GM12878 (cell line): ENCODE measurements around the gene POMC. TPM values are rescaled to one million over a fixed set of nuclear protein-coding genes. Genes with fewer than 3 reads are reported as not detected.

Source experiments
- ATAC-seq: fragments of 200-7000 bp; cut with Tn5 transposase; 3 replicates; pipeline ENCODE4 v1.9.1; 2020; ENCODE audit warnings: mild to moderate bottlenecking, moderate library complexity
- BruUV-seq: library from RNA; stranded (reverse); fragments of 400-500 nt; replicated peaks from 2 replicates; lab custom pipeline; 2021; lab: Mats Ljungman, UMichigan
- CTCF ChIA-PET: fragments of 300-600 bp; sonication (Branson Sonifier 250); formaldehyde crosslinking; extraction: SDS; loops from one replicate; lab custom pipeline; 2021; ENCODE audit warnings: inconsistent platforms; lab: Yijun Ruan, JAX
- POLR2A ChIA-PET: fragments of 350-600 bp; formaldehyde crosslinking; extraction: SDS; loops from one replicate; lab custom pipeline; 2021; ENCODE audit warnings: inconsistent platforms; lab: Charles Lee
- RAD21 ChIA-PET: fragments of 300-600 bp; sonication (Branson Sonifier 250); formaldehyde crosslinking; loops from one replicate; lab custom pipeline; 2023; ENCODE audit warnings: antibody characterized with exemption; ENCODE audit not compliant: unreplicated experiment; lab: Charles Lee
- SMC1A ChIA-PET: fragments of 300-600 bp; sonication (Branson Sonifier 250); formaldehyde crosslinking; loops from one replicate; lab custom pipeline; 2023; ENCODE audit not compliant: unreplicated experiment, uncharacterized antibody; lab: Charles Lee
- DNase-seq: peaks from one replicate; pipeline ENCODE4 v3.0.0-alpha.2; 2011; ENCODE audit warnings: low read depth, low spot score
- FAIRE-seq: peaks from 3 replicates; lab custom pipeline; 2011; peaks lifted over from hg19 to GRCh38; lab: Jason Lieb, UNC
- H2AFZ ChIP-seq: 2 replicates; pipeline ENCODE4 v1.6.0; 2011; ENCODE audit warnings: low read depth, low read length, control low read depth; ENCODE audit not compliant: control insufficient read depth
- H3K27ac ChIP-seq: 2 replicates; pipeline ENCODE4 v1.5.1; 2011; ENCODE audit warnings: control low read depth; ENCODE audit not compliant: control insufficient read depth, insufficient read depth
- H3K27me3 ChIP-seq, 2 experiments: replicated peaks in 1 of 2; 2 replicates each; pipeline versions ENCODE4 v1.6.0 to v1.6.1; 2011; ENCODE audit warnings: low read length in 1 of 2; ENCODE audit not compliant: control insufficient read depth in 2 of 2, insufficient read depth in 2 of 2
- H3K36me3 ChIP-seq, 2 experiments: 2 replicates each; pipeline ENCODE4 v1.5.1; 2011; ENCODE audit warnings: low read length in 1 of 2; ENCODE audit not compliant: control insufficient read depth in 2 of 2, insufficient read depth in 2 of 2
- H3K4me1 ChIP-seq: 2 replicates; pipeline ENCODE4 v1.6.1; 2011; ENCODE audit warnings: mild to moderate bottlenecking, low read length, moderate library complexity, mixed read lengths; ENCODE audit not compliant: control insufficient read depth, insufficient read depth
- H3K4me2 ChIP-seq: 2 replicates; pipeline ENCODE4 v1.6.0; 2011; ENCODE audit warnings: control low read depth; ENCODE audit not compliant: control insufficient read depth, insufficient read depth
- H3K4me3 ChIP-seq: fragments of 200-600 bp; sonication (generic); 2 replicates; pipeline ENCODE4 v1.5.1; 2016
- H3K79me2 ChIP-seq: 2 replicates; pipeline ENCODE4 v1.6.0; 2011; ENCODE audit warnings: low read length; ENCODE audit not compliant: control insufficient read depth, insufficient read depth
- H3K9ac ChIP-seq: 2 replicates; pipeline ENCODE4 v1.8.0; 2011; ENCODE audit warnings: low read length, control low read depth, mixed read lengths; ENCODE audit not compliant: control insufficient read depth, insufficient read depth
- H3K9me3 ChIP-seq: replicated peaks from 3 replicates; pipeline ENCODE4 v1.5.1; 2011; ENCODE audit warnings: mild to moderate bottlenecking, low read length; ENCODE audit not compliant: control insufficient read depth, insufficient read depth
- H4K20me1 ChIP-seq: 2 replicates; pipeline ENCODE4 v1.6.0; 2011; ENCODE audit not compliant: control insufficient read depth, insufficient read depth
- BHLHE40 ChIP-seq, 2 experiments: fragments of 450-650 bp in 1 of 2; IDR thresholded peaks; 2 replicates each; pipeline ENCODE4 v1.6.1; 2011 to 2017; ENCODE audit warnings: low read depth in 2 of 2, borderline replicate concordance in 1 of 2, improper control_type of control experiment in 1 of 2, low read length in 1 of 2, mild to moderate bottlenecking in 1 of 2
- BMI1 ChIP-seq: fragments of 450-650 bp; IDR thresholded peaks from 2 replicates; pipeline ENCODE4 v1.6.1; 2016; ENCODE audit warnings: mild to moderate bottlenecking, moderate library complexity, borderline replicate concordance
- MTA2 ChIP-seq: fragments of 450-650 bp; IDR thresholded peaks from 2 replicates; pipeline ENCODE4 v1.6.1; 2016; ENCODE audit warnings: low read depth, mild to moderate bottlenecking, moderate library complexity
- TBL1XR1 ChIP-seq: IDR thresholded peaks from 2 replicates; pipeline ENCODE4 v1.6.1; 2012; ENCODE audit warnings: low read depth, low read length, improper control_type of control experiment
- TCF3 ChIP-seq: IDR thresholded peaks from 2 replicates; pipeline ENCODE4 v1.6.1; 2012; ENCODE audit warnings: low read depth, mild to moderate bottlenecking, low read length, borderline replicate concordance; ENCODE audit not compliant: insufficient read depth
- ZBED1 ChIP-seq: IDR thresholded peaks from 2 replicates; pipeline ENCODE4 v1.6.1; 2016; ENCODE audit warnings: borderline replicate concordance
- ZBTB4 ChIP-seq: fragments of 450-650 bp; formaldehyde crosslinking; IDR thresholded peaks from 2 replicates; pipeline ENCODE4 v1.4.0; 2022; ENCODE audit warnings: mild to moderate bottlenecking, moderate library complexity
- ZBTB40 ChIP-seq: fragments of 450-650 bp; IDR thresholded peaks from 2 replicates; pipeline ENCODE4 v1.6.1; 2016; ENCODE audit warnings: mild to moderate bottlenecking, moderate library complexity, borderline replicate concordance
- WGBS: methylation state at CpG from one replicate; pipeline ENCODE4 v1.1.6; 2016; ENCODE audit warnings: low lambda C conversion rate; ENCODE audit not compliant: insufficient replicate concordance, insufficient coverage; ENCODE audit errors: missing lambda C conversion rate; 5-methylcytosine and 5-hydroxymethylcytosine counted together
- in situ Hi-C: fragments of 300-500 bp; cut with MboI; formaldehyde crosslinking; loops from 9 replicates; pipeline ENCODE4 v1.14.3; 2018; ENCODE audit warnings: mixed read lengths
- intact Hi-C: fragments of 100-400 bp; cut with micrococcal nuclease; formaldehyde crosslinking; loops from one replicate; pipeline ENCODE4 v1.14.2; 2022; ENCODE audit not compliant: unreplicated experiment
- polyA plus RNA-seq, 11 experiments: library from polyadenylated mRNA; depleted of rRNA in 4 of 11; unstranded in 6 of 11; stranded (reverse) in 5 of 11; fragments of >200 nt; fragmentation: Nextera tagmentation in 4 of 11; fragmentation: Illumina TruSeq in 1 of 11; extraction: Ambion mirVana in 4 of 11; extraction: Trizol in 1 of 11; gene quantifications; 1 replicate in 1 of 11; 2 replicates in 10 of 11; pipeline versions ENCODE4 v1.2.1 to v1.2.3, GENCODE V29; 2011 to 2016; ENCODE audit warnings: inconsistent platforms in 2 of 11, missing spikeins in 2 of 11, low read depth in 1 of 11
- total RNA-seq, 4 experiments: library from RNA; depleted of rRNA in 3 of 4; stranded (reverse); fragments of >200 nt in 3 of 4; fragmentation: Illumina TruSeq in 1 of 4; extraction: Trizol in 1 of 4; gene quantifications; 2 replicates each; pipeline versions ENCODE4 v1.2.1 to v1.2.3, GENCODE V29; 2013 to 2021

The POMC gene
- total and polyA plus RNA-seq, 10 of the 15 experiments (the other 5 are each of a cell fraction or from before 2014, with no cell fraction given) = 0.05 to 14.7 (median 6.8) TPM; not detected in 1

- Histone ChIP-seq H3K9me3 (no peaks in the 10 kb centered on the region), H3K4me1 (no peaks in the 10 kb centered on the region), H3K79me2 (no peaks in the 10 kb centered on the region), H3K4me3 (no peak overlapping the region), H4K20me1 (no peaks in the 10 kb centered on the region), H3K27ac (no peak overlapping the region), H2AFZ (no peak overlapping the region)
- RAD21 ChIA-PET = no interaction called here
- intact Hi-C loops = loop anchor here (10.0 kb wide), 1 partner anchor 308 kb away; no protein-coding TSS in a partner anchor
- SMC1A ChIA-PET = no interaction called here
- in situ Hi-C loops = loop anchor here (5.0 kb wide), 1 partner anchor 725 kb away; no protein-coding TSS in a partner anchor
- TF ChIP-seq TBL1XR1 = no peak
- TF ChIP-seq, all 136 proteins: peak for 0
- ChIA-PET CTCF (interaction anchor here (1.5 to 2.9 kb wide), 2 partner anchors 157 to 722 kb away, joined by 5 to 15 read pairs; no protein-coding TSS in a partner anchor), POLR2A (interaction anchor here (0.6 kb wide), 1 partner anchor 264 kb away, joined by 4 read pairs; no protein-coding TSS in a partner anchor)
- ATAC-seq = no peak
- Histone ChIP-seq H3K4me2 (no peak overlapping the region), H3K9ac (no peak overlapping the region), H3K36me3 (no peaks in the 10 kb centered on the region), H3K27me3 (peaks cover 0 to 5% of the 10 kb centered on the region in 2 experiments; a peak in 3 of 4 replicates)
- FAIRE-seq = no peak
- DNase-seq = no peak
- 77% methylated on average over 13 of the region's 13 CpGs for WGBS
- BruUV-seq = no TSS peak
Observed at GRCh38 chr2:25132693-25133092, 35.7 kb downstream of the POMC start.

- no peak overlapping the region for H3K9ac ChIP-seq
- ChIA-PET CTCF (interaction anchor here (2.9 kb wide), 1 partner anchor 156 kb away, joined by 15 read pairs; no protein-coding TSS in a partner anchor), POLR2A (no interaction called here), SMC1A (no interaction called here), RAD21 (no interaction called here)
- 32% methylated on average over 9 of the region's 9 CpGs for WGBS
- no peak for FAIRE-seq
- no peaks in the 10 kb centered on the region for H3K79me2 ChIP-seq
- no peak overlapping the region for H3K27ac ChIP-seq
- BruUV-seq = no TSS peak
- intact Hi-C loops (loop anchor here (10.0 kb wide), 1 partner anchor 307 kb away; no protein-coding TSS in a partner anchor), in situ Hi-C loops (loop anchor here (5.0 kb wide), 1 partner anchor 725 kb away; no protein-coding TSS in a partner anchor)
- H3K27me3 ChIP-seq = peaks cover 0 to 5% of the 10 kb centered on the region in 2 experiments; a peak in 3 of 4 replicates
- H3K9me3 ChIP-seq = no peaks in the 10 kb centered on the region
- H3K4me2 ChIP-seq = no peak overlapping the region
- no peaks in the 10 kb centered on the region for H4K20me1 ChIP-seq
- H2AFZ ChIP-seq = no peak overlapping the region
- ATAC-seq = no peak
- H3K4me3 ChIP-seq = no peak overlapping the region
- DNase-seq = no peak
- H3K36me3 ChIP-seq = no peaks in the 10 kb centered on the region
- no peaks in the 10 kb centered on the region for H3K4me1 ChIP-seq
- TF ChIP-seq ZBTB40 (no peak), MTA2 (no peak), BHLHE40 (IDR thresholded peaks at IDR 0.05; ENCODE audit: borderline replicate concordance in 1 of 2, low read depth in 2 of 2, low read length in 1 of 2) (no peak), BMI1 (no peak), ZBTB4 (no peak), TCF3 (no peak), ZBED1 (no peak)
Observed at GRCh38 chr2:25132299-25132635, 36.1 kb downstream of the POMC start.
